Prostate gland (tissue), 2 donors: ENCODE measurements around the gene TUBA1B. TPM values are rescaled to one million over a fixed set of nuclear protein-coding genes. Genes with fewer than 3 reads are reported as not detected.
A peak's percentile ranks its signal among the peaks of the same experiment; 100 is the strongest.
"Not testable (repeated sequence)": the region's sequence is repeated elsewhere in the genome, so short reads cannot be mapped to it uniquely, and the experiment has no call there.

Experiments used
- DNase-seq: peaks from one replicate; pipeline ENCODE4 v3.0.0-alpha.2; 2019; ENCODE audit warnings: low spot score
- H3K27ac ChIP-seq, 2 donors: fragments of 200-600 bp; sonication (generic); 2 replicates each; pipeline ENCODE4 v1.5.1; 2017 to 2019
- H3K27me3 ChIP-seq: fragments of 200-600 bp; sonication (generic); replicated peaks from 2 replicates; pipeline ENCODE4 v1.5.1; 2019; ENCODE audit not compliant: insufficient read depth
- H3K36me3 ChIP-seq, 2 donors: fragments of 200-600 bp; sonication (generic); 1 replicate in 1 of 2; 2 replicates in 1 of 2; pipeline versions ENCODE4 v1.5.1 to v1.8.1; 2017 to 2019
- H3K4me1 ChIP-seq: fragments of 200-600 bp; sonication (generic); replicated peaks from 2 replicates; pipeline ENCODE4 v1.5.1; 2019
- H3K4me3 ChIP-seq, 2 donors: fragments of 200-600 bp; sonication (generic); 2 replicates each; pipeline ENCODE4 v1.5.1; 2017 to 2019
- H3K9me3 ChIP-seq: fragments of 200-600 bp; sonication (generic); 2 replicates; pipeline ENCODE4 v1.5.1; 2017
- POLR2A ChIP-seq: fragments of 450-650 bp; IDR thresholded peaks from one replicate; pipeline ENCODE4 v1.6.1; 2016; ENCODE audit warnings: antibody characterized with exemption, mild to moderate bottlenecking
- POLR2AphosphoS5 ChIP-seq: sonication (generic); formaldehyde crosslinking; IDR thresholded peaks from one replicate; pipeline ENCODE4 v1.6.1; 2017; ENCODE audit warnings: antibody characterized with exemption
- WGBS: methylation state at CpG from one replicate; pipeline ENCODE4 v1.1.5; 2018; 5-methylcytosine and 5-hydroxymethylcytosine counted together
- intact Hi-C: fragments of 100-400 bp; cut with DNase I; formaldehyde crosslinking; loops from one replicate; pipeline ENCODE4 v1.14.2; 2022
- total RNA-seq, 2 donors: library from RNA; depleted of rRNA; stranded (reverse); fragments of >200 nt; gene quantifications; one replicate each; pipeline ENCODE4 v1.1.0, GENCODE V29; 2016
- TF ChIP-seq, protein P1 (sequence below), 4 experiments: fragments of 200-600 bp in 2 of 4; fragments of 450-650 bp in 2 of 4; sonication (generic) in 2 of 4; IDR thresholded peaks; 1 replicate in 3 of 4; 2 replicates in 1 of 4; pipeline ENCODE4 v1.5.1; 2016 to 2019; ENCODE audit warnings: antibody characterized with exemption in 4 of 4, mild to moderate bottlenecking in 2 of 4, moderate library complexity in 2 of 4

Gene TUBA1B
- total RNA-seq = 100 to 1,000 TPM; 292 to 922 TPM

DNA sequence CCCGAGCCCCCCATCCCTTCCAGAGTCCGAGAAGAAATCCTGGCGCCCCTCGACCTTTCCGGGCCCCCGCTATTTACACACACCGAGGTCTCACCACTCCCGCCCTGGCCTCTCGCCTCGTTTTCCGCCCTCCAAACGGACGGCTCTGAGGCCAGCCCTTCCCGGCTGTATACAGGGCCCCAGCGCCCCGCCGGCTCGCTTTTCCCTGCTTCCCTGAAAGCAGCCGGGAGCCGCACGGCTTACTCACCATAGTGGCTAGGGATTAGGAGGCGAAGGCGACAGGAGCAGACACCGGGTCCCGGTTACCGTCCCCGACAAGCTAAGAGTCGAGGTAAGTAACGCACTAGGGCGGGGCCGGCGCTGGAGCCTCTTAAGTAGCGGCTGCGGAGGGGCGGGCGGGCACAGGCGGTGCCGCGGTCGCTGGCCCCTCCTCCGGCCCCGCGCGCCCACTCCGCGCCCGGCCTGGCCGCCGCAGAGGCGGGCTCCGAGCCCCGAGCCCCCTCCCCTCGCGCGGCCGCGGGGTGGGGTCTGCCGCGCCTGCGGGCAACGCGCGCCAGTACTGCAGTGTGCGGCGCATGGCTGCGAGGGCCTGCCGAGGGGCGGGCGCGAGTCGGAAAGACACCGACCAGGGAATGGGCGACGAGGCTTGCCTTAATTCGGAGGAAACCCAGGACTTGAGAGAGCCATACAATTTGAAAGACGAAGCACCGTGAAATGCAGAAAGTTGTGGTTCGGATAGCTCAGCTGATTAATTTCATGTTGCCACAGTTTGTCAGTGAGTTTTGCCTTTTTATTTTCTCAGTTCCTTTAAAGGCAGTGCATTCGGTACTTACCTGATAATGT, at the start of gene TUBA1B:
Gene TUBA1B, minus strand, starts transcription at position 345 of the 843 bp plus-strand sequence. Its CDS starts 95 bp downstream, at position 250.
- Histone ChIP-seq H3K4me3 (peak within 1 kb of the TSS; percentile 85 to 97), H3K27ac (peak within 1 kb of the TSS; percentile 98 to 100), H3K4me1 (no peaks in the 10 kb centered on the region), H3K9me3 (no peaks in the 10 kb centered on the region), H3K36me3 (no peaks in the 10 kb centered on the region), H3K27me3 (no peaks in the 10 kb centered on the region)
- under 1% methylated on average over 51 of the region's 79 CpGs for WGBS
- intact Hi-C loops = loop anchor here (2.0 kb wide), 1 partner anchor 58 kb away; the partner anchor contains the start of gene TUBA1A
- DNase-seq = peak; percentile 90
- TF ChIP-seq POLR2AphosphoS5 (peak; percentile 52), POLR2A (peak; percentile 81)
- TF ChIP-seq, protein P1, sequence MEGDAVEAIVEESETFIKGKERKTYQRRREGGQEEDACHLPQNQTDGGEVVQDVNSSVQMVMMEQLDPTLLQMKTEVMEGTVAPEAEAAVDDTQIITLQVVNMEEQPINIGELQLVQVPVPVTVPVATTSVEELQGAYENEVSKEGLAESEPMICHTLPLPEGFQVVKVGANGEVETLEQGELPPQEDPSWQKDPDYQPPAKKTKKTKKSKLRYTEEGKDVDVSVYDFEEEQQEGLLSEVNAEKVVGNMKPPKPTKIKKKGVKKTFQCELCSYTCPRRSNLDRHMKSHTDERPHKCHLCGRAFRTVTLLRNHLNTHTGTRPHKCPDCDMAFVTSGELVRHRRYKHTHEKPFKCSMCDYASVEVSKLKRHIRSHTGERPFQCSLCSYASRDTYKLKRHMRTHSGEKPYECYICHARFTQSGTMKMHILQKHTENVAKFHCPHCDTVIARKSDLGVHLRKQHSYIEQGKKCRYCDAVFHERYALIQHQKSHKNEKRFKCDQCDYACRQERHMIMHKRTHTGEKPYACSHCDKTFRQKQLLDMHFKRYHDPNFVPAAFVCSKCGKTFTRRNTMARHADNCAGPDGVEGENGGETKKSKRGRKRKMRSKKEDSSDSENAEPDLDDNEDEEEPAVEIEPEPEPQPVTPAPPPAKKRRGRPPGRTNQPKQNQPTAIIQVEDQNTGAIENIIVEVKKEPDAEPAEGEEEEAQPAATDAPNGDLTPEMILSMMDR (IDR thresholded peaks at IDR 0.05) = peak in 1 of 4 experiments; percentile 2

DNA sequence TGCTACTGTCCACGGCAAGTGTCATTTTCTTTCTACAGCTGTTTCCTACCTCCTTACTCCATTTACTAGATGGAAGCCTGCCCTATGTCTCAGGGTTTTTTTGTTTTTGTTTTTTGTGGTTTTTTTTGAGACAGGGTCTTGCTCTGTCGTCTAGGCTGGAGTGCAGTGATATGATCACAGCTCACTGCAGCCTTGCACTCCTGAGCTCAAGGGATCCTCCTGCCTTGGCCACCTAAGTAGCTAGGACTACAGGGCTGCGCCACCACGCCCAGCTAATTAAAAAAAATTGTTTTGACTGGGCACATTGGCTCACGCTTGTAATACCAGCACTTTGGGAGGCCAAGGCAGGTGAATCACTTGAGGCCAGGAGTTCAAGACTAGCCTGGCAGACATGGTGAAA, 43.0 kb upstream of the TUBA1B start:
- TF ChIP-seq, protein P1 (IDR thresholded peaks at IDR 0.05) = no peak
- no peak for TF ChIP-seq POLR2A
- TF ChIP-seq POLR2AphosphoS5 = no peak
- DNase-seq = no peak
- no peaks in the 10 kb centered on the region for H3K27me3 ChIP-seq
- no peak overlapping the region for H3K4me3 ChIP-seq
- no peaks in the 10 kb centered on the region for H3K9me3 ChIP-seq
- H3K36me3 ChIP-seq = no peaks in the 10 kb centered on the region
- H3K27ac ChIP-seq = no peak overlapping the region
- WGBS = 83% methylated on average over 5 of the region's 5 CpGs
- intact Hi-C loops = no loop called here
- no peaks in the 10 kb centered on the region for H3K4me1 ChIP-seq

DNA sequence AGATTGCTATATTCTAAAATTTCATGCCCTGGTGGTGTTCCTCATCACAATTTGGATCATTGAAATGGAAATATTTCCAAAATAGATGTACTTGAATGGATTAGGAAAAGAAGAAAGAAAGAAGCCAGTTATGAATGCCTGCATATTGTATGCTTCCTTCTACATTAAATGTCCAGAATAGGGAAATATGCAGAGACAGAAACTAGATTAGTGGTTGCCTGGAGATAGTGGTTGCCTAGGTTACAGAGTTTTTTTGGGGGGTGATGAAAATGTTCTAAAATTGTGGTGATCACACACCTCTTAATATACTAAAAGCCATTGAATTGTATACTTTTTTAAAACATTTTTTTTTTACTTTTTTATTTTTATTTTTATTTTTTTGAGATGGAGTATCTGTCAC, 39.7 kb upstream of the TUBA1B start:
- intact Hi-C loops = no loop called here
- Histone ChIP-seq H3K4me1 (no peaks in the 10 kb centered on the region), H3K36me3 (no peaks in the 10 kb centered on the region), H3K4me3 (no peak overlapping the region), H3K27ac (no peak overlapping the region), H3K9me3 (no peaks in the 10 kb centered on the region), H3K27me3 (no peaks in the 10 kb centered on the region)
- TF ChIP-seq, protein P1 (IDR thresholded peaks at IDR 0.05) = no peak
- no peak for TF ChIP-seq POLR2AphosphoS5
- no peak for TF ChIP-seq POLR2A
- no peak for DNase-seq

DNA sequence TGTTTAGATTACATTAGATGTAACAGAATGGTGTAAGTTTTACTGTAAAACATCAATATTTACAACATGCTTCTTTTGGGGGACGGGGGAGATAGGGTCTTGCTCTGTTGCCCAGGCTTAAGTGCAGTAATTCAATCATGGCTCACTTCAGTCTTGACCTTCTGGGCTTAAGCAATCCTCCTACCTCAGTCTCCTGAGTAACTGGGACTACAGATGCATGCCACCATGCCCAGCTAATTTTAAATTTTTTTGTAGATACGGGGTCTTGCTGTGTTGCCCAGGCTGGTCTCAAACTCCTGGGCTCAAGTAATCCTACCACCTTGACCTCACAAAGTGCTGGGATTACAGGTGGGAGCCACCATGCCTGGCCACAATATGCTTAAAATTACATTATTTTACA, 33.9 kb upstream of the TUBA1B start:
- no peaks in the 10 kb centered on the region for H3K36me3 ChIP-seq
- TF ChIP-seq, protein P1 (IDR thresholded peaks at IDR 0.05) = no peak
- TF ChIP-seq POLR2AphosphoS5 = no peak
- no peak for TF ChIP-seq POLR2A
- H3K4me3 ChIP-seq = no peak overlapping the region
- no peaks in the 10 kb centered on the region for H3K9me3 ChIP-seq
- no peaks in the 10 kb centered on the region for H3K27me3 ChIP-seq
- 86% methylated on average over 2 of the region's 2 CpGs for WGBS
- intact Hi-C loops = no loop called here
- no peak for DNase-seq
- H3K27ac ChIP-seq = no peak overlapping the region
- H3K4me1 ChIP-seq = no peaks in the 10 kb centered on the region

DNA sequence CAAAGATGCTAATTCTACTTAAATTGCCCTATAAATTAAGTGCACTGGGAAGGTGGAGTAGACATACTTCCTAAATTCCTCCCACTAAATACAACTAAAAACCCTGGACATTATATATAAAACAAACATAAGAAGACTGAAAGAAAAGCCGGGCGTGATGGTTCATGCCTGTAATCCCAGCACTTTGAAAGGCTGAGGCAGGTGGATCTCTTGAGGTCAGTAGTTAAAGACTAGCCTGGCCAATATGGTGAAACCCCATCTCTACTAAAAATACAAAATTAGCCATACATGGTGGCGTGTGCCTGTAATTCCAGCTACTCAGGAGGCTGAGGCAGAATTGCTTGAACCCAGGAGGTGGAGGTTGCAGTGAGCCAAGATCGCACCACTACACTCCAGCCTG, 30.7 kb upstream of the TUBA1B start:
- H3K36me3 ChIP-seq, intact Hi-C loops, DNase-seq, H3K9me3 ChIP-seq, H3K4me3 ChIP-seq, H3K27ac ChIP-seq, H3K4me1 ChIP-seq, H3K27me3 ChIP-seq: not testable (repeated sequence)
- WGBS = 60% methylated on average over 4 of the region's 4 CpGs
